Activated naive CD4-positive, alpha-beta T cell treated with anti-CD3 and anti-CD28 coated beads for 36 hours (primary cell): ENCODE measurements around the gene TJP2. TPM values are rescaled to one million over a fixed set of nuclear protein-coding genes. Genes with fewer than 3 reads are reported as not detected.

Experiments used
- total RNA-seq, 2 experiments: library from RNA; stranded (reverse); gene quantifications; one replicate each; pipeline ENCODE4 v1.2.3, GENCODE V29; 2021

TJP2 gene
- total RNA-seq, 2 experiments from 2014 or later, result 7.6 to 9.1 TPM

Other genes with a start within 250 kb of the TJP2 start
- not detected for gene PRKACG, start 160.2 kb upstream of the TJP2 start, total RNA-seq
- 10 to 100 TPM; 16.8 to 17.3 TPM for gene FXN, start 138.5 kb upstream of the TJP2 start, total RNA-seq
- gene ENTREP1, start 150.9 kb downstream of the TJP2 start, total RNA-seq, result not detected